GM11168 (cell line): ENCODE measurements around the gene TMEM238L.

Experiments used
- in situ Hi-C: fragments of 300-500 bp; cut with MboI; formaldehyde crosslinking; loops from one replicate; pipeline ENCODE4 v1.12.0; 2022; ENCODE audit warnings: low sequenced_read_pairs; ENCODE audit not compliant: unreplicated experiment

The TMEM238L gene

DNA sequence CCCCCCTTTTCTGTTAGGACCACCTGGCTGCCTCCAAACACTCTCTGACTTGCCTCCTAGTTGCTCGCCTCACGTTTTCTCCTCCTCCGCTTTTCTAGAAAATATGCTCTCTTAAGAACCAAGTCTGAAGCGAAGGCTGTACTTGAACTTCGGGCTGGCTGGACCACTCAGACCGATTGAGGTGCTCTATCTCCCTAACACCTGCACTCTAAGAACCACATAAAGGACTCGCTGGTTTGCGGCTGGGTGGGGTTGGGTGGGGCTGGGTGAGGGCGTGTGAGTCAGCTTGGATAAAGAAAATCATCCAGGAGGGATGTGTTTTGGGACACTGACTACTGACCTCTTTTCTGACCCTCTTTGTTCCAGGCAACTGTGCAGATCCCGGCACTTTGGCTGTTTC, 51.2 kb downstream of the TMEM238L start:
- in situ Hi-C loops: no loop called here

DNA sequence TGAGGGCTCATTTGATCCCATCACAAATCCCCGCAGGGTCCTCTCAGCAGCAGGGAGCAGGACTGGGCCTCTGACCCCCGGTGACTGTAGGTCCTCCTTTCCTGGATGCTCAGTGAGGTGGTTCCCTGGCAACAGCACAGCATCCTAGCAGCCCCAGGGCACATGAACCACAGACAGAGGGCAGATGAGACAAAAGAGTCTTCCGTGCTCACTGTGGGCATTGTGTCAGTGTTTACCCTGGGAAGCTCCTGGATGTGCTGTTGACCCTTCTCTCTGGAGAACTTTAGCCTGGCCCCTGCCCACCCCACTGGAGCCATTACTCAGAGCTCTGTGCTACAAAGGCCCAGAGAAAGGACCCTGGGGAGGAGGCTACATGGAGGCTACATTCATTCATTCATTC, 52.3 kb downstream of the TMEM238L start:
- in situ Hi-C loops: no loop called here

DNA sequence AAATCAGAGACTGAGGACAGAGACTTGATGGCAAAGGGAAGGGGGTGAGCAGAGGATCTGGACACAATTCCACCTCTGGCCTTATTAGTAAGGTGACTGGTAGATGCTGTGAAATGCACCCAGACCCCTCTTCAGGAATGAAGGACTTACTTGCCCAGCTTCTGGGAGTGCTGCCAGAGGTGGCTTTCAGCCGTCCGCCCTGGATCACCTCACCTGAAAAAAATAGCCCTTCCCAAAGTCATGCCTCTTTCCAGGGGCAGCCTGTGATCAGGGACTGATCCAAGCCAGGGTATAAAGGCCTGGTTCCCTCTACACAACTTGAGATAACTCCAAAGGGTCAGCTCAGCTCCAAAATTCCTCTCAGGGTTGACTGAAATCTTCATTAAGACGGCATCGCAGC, 53.7 kb downstream of the TMEM238L start:
- in situ Hi-C loops: no loop called here

DNA sequence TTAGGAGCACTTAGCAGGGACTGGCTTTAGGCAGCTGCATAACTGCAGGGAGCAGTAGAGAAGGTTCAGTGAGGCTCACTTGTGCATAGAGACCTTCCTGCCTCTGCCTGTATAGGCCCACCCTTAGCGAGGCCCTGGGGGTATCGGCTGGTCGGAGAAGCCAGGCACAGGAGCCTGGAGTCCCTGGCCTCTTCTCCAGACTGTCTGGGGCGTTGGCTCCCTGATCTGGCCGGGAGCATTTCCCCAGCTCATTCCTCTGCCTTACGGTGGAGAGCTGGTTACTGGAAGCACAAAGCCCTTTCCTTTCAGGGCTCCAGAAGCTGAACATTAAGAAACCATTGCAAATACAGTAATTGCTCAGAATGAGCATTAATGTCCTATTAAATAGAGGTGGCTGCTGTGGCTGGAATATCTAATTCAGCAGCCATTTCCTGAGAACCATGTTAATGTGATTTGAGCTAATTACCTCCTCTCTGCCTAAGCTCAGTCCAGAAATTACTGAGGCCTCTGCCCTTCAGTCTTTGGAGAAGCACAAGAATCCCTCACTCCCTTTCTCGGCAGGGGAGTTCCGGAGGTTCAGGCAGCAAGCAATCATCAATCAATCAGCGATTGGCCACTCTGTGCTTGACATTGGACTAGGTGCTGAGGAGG, 55.2 kb downstream of the TMEM238L start:
- in situ Hi-C loops: no loop called here

DNA sequence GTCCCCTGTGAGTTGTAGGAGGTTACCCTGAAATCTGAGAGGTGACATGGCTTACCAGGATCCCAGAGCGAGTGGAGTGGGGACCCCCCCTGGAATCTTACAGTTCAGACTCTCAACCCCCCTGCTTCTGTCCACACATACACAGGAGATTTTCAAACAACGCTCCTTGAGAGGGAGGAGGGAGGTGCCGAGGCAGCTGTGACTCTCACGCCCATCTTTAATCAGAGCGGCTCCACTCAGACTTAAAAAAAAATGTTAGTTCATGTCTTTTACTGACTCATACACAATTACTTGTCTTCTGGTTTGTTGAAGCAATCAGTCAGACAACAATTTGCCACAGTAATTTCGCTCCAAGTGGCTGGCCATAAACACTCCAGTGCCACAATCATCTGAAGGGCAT, 58.7 kb downstream of the TMEM238L start:
- in situ Hi-C loops: no loop called here
